K562 treated with DMSO at 1 percent for 12 hours (cell line): ENCODE results near the gene SLC37A4. TPM values are rescaled to one million over a fixed set of nuclear protein-coding genes. Genes with fewer than 3 reads are reported as not detected.

Source experiments
- total RNA-seq: library from RNA; unstranded; fragments of 300-600 nt; gene quantifications from 2 replicates; pipeline ENCODE4 v1.2.3, GENCODE V29; 2022; ENCODE audit not compliant: insufficient read depth

SLC37A4 gene
- total RNA-seq = 37.9 and 44.4 TPM in 2 replicates

DNA sequence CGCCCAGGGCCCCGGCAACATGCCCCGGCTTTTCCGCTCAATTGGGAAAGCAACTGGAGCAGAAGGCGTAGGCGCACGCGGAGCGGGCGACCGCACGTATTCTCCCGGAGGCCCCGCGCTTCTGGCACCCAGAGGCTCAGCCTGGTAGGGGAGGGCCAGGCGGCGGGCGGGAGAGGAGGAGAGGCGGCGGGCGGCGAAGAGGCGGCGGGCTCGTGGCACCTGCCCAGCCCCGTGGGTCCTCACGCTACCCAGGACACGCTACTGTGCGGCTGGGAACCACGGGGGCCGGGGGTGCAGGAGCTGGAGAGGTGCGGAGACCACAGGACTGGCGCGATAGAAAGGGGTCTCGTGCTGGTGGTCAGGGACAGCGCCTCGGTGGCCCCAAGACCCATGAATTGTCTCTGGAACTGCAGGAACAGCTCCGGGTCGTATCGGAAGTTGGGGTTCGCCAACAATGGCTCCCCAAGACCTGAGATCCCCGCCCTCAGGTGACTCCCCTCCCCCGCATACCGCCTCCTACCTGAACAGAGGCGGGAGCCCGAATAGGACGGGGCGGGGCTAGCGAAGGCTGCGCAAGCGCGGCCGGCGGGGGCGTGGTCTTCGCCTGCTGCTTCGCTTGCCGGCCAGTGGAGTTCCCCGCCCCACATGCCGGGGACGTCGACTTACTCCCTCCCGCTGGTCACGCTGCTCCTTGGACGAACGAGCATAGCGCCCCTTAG lies at the start of gene SLC37A4:
Gene SLC37A4, minus strand, starts transcription at position 549 of the 719 bp plus-strand sequence.

GRCh38 chr11:119067371-119068222 lies 36.9 kb upstream of the SLC37A4 start, which contains the start of gene VPS11:
Gene VPS11, plus strand, starts transcription at chr11:119067818. Its CDS starts 6 bp downstream, at chr11:119067824.

GRCh38 chr11:119057000-119057769 lies 26.5 kb upstream of the SLC37A4 start, which contains the start of gene HYOU1:
Gene HYOU1, minus strand, starts transcription at chr11:119057205. Its CDS starts 1,045 bp downstream, at chr11:119056160.

GRCh38 chr11:119018074-119018938 lies 12.4 kb downstream of the SLC37A4 start, which contains the start of the genes RPS25 and TRAPPC4:
Gene RPS25, minus strand, starts transcription at chr11:119018343. Its CDS starts 59 bp downstream, at chr11:119018284.
Gene TRAPPC4, plus strand, starts transcription at chr11:119018766. Its CDS starts 30 bp downstream, at chr11:119018796.

GRCh38 chr11:118997627-118998387 lies 32.9 kb downstream of the SLC37A4 start, which contains the start of gene CENATAC:
Gene CENATAC, plus strand, starts transcription at chr11:118998138. Its CDS starts 60 bp downstream, at chr11:118998198.

Other genes with a start within 250 kb of the SLC37A4 start
- 6.4 and 28.2 TPM in 2 replicates for gene DDX6, start 239.7 kb downstream of the SLC37A4 start, total RNA-seq
- not detected in 2 replicates for gene CXCR5, start 147.0 kb downstream of the SLC37A4 start, total RNA-seq
- 2.3 and 12.1 TPM in 2 replicates for gene BCL9L, start 105.0 kb downstream of the SLC37A4 start, total RNA-seq
- gene UPK2, start 74.6 kb downstream of the SLC37A4 start, total RNA-seq = not detected in 2 replicates
- not detected in 2 replicates for gene FOXR1, start 59.1 kb downstream of the SLC37A4 start, total RNA-seq
- gene CENATAC, start 32.7 kb downstream of the SLC37A4 start, total RNA-seq = 8.3 and 17.1 TPM in 2 replicates
- gene RPS25, start 12.5 kb downstream of the SLC37A4 start, total RNA-seq = 1,621 and 2,114 TPM in 2 replicates
- gene TRAPPC4, start 12.1 kb downstream of the SLC37A4 start, total RNA-seq = 149 and 183 TPM in 2 replicates
- 137 and 244 TPM in 2 replicates for gene HYOU1, start 26.3 kb upstream of the SLC37A4 start, total RNA-seq
- gene VPS11, start 36.9 kb upstream of the SLC37A4 start, total RNA-seq = 33.0 and 35.8 TPM in 2 replicates
- gene HMBS, start 54.0 kb upstream of the SLC37A4 start, total RNA-seq = 65.7 and 78.9 TPM in 2 replicates
- 17.6 and 45.7 TPM in 2 replicates for gene DPAGT1, start 71.0 kb upstream of the SLC37A4 start, total RNA-seq
- 26.1 and 40.1 TPM in 2 replicates for gene C2CD2L, start 76.5 kb upstream of the SLC37A4 start, total RNA-seq
- gene HINFP, start 90.7 kb upstream of the SLC37A4 start, total RNA-seq = 20.0 and 31.5 TPM in 2 replicates
- not detected in 2 replicates for gene ABCG4, start 118.2 kb upstream of the SLC37A4 start, total RNA-seq
- 2.5 and 3.5 TPM in 2 replicates for gene NLRX1, start 137.8 kb upstream of the SLC37A4 start, total RNA-seq
- not detected in 2 replicates for gene NHERF4, start 154.6 kb upstream of the SLC37A4 start, total RNA-seq
- 3.7 and 20.1 TPM in 2 replicates for gene CBL, start 175.5 kb upstream of the SLC37A4 start, total RNA-seq